Measurements from ENCODE around the gene SYT5. TPM values are rescaled to one million over a fixed set of nuclear protein-coding genes. Genes with fewer than 3 reads are reported as not detected.

SYT5 gene
- total RNA-seq, 2 donors from 2014 or later: not detected

Other genes with a start within 250 kb of the SYT5 start
- not detected for gene NLRP7, start 232.8 kb downstream of the SYT5 start, total RNA-seq
- gene NLRP2, start 213.9 kb downstream of the SYT5 start, total RNA-seq: 1 to 10 TPM in 1 of 2 donors, under 1 TPM in 1; 0.41 to 1.7 TPM
- not detected for gene GP6, start 142.0 kb downstream of the SYT5 start, total RNA-seq
- 10 to 100 TPM; 22.2 to 23.6 TPM for gene RDH13, start 117.1 kb downstream of the SYT5 start, total RNA-seq
- 10 to 100 TPM in 1 of 2 donors, 1 to 10 TPM in 1; 5.4 to 16.3 TPM for gene EPS8L1, start 104.4 kb downstream of the SYT5 start, total RNA-seq
- 100 to 1,000 TPM; 194 to 250 TPM for gene PPP1R12C, start 62.7 kb downstream of the SYT5 start, total RNA-seq
- gene TNNT1, start 31.1 kb downstream of the SYT5 start, total RNA-seq: not detected
- gene TNNI3, start 22.6 kb downstream of the SYT5 start, total RNA-seq: not detected
- gene DNAAF3, start 13.7 kb downstream of the SYT5 start, total RNA-seq: not detected
- 1 to 10 TPM in 1 of 2 donors, under 1 TPM in 1; 0.14 to 1.1 TPM for gene PTPRH, start 29.2 kb upstream of the SYT5 start, total RNA-seq
- gene TMEM86B, start 48.5 kb upstream of the SYT5 start, total RNA-seq: 1 to 10 TPM; 2.4 to 4.8 TPM
- gene PPP6R1, start 78.7 kb upstream of the SYT5 start, total RNA-seq: 10 to 100 TPM; 46.7 to 52.3 TPM
- 10 to 100 TPM; 26.8 to 26.9 TPM for gene HSPBP1, start 99.8 kb upstream of the SYT5 start, total RNA-seq
- 10 to 100 TPM; 10.8 to 16.7 TPM for gene BRSK1, start 103.7 kb upstream of the SYT5 start, total RNA-seq
- 1 to 10 TPM in 1 of 2 donors, not detected in 1; 6.8 TPM for gene TMEM150B, start 145.1 kb upstream of the SYT5 start, total RNA-seq
- gene KMT5C, start 159.6 kb upstream of the SYT5 start, total RNA-seq: 10 to 100 TPM; 10.2 to 25.2 TPM
- not detected for gene COX6B2, start 174.4 kb upstream of the SYT5 start, total RNA-seq
- not detected for gene GARIN5B, start 183.0 kb upstream of the SYT5 start, total RNA-seq
- under 1 TPM in 1 of 2 donors, not detected in 1; 0.92 TPM for gene IL11, start 190.2 kb upstream of the SYT5 start, total RNA-seq
- not detected for gene TMEM190, start 196.5 kb upstream of the SYT5 start, total RNA-seq
- 1 to 10 TPM in 1 of 2 donors, not detected in 1; 4.2 TPM for gene TMEM238, start 204.0 kb upstream of the SYT5 start, total RNA-seq
- gene RPL28, start 205.6 kb upstream of the SYT5 start, total RNA-seq: 100 to 1,000 TPM; 175 to 274 TPM
- gene UBE2S, start 227.5 kb upstream of the SYT5 start, total RNA-seq: 10 to 100 TPM; 16.3 to 17.9 TPM